Measurements from ENCODE around the gene NCOA7.

The NCOA7 gene

GRCh38 chr6:125947615-125948014, 156.9 kb downstream of the NCOA7 start:
- Histone ChIP-seq H3K27ac (ENCODE audit: low read depth, low read length, poor library complexity, severe bottlenecking) (no peak overlapping the region), H3K9me3 (ENCODE audit: low read length) (peaks cover 8% of the 10 kb centered on the region; the same call in 1 of the 2 replicates), H3K4me1 (ENCODE audit: insufficient read depth, low read length, severe bottlenecking) (no peaks in the 10 kb centered on the region), H4K20me1 (ENCODE audit: insufficient read depth, low read length) (no peaks in the 10 kb centered on the region), H3K9ac (ENCODE audit: low read length) (no peak overlapping the region), H3K4me2 (ENCODE audit: low read length) (no peak overlapping the region), H3F3A (ENCODE audit: insufficient read depth, low read length) (no peaks in the 10 kb centered on the region), H3K27me3 (ENCODE audit: insufficient read depth, low read length) (no peaks in the 10 kb centered on the region), H3K79me2 (ENCODE audit: insufficient read depth, low read length) (no peaks in the 10 kb centered on the region), H3K4me3 (ENCODE audit: low read depth, low read length, poor library complexity, severe bottlenecking) (no peak overlapping the region), H3K9me2 (ENCODE audit: low read depth, low read length) (no peaks in the 10 kb centered on the region), H2AFZ (ENCODE audit: low read length) (no peak overlapping the region), H3K36me3 (ENCODE audit: insufficient read depth, low read length) (peaks cover under 1% of the 10 kb centered on the region; the same call in 1 of the 2 replicates)
- no peak for TF ChIP-seq CTCF (IDR thresholded peaks at IDR 0.05; ENCODE audit: low read length)
- TF ChIP-seq EZH2 (IDR thresholded peaks at IDR 0.05; ENCODE audit: borderline replicate concordance, low read length) = no peak

GRCh38 chr6:125948455-125948854, 157.7 kb downstream of the NCOA7 start:
- H3K9me2 ChIP-seq (ENCODE audit: low read depth, low read length) = no peaks in the 10 kb centered on the region
- no peak overlapping the region for H2AFZ ChIP-seq (ENCODE audit: low read length)
- H3K79me2 ChIP-seq (ENCODE audit: insufficient read depth, low read length) = no peaks in the 10 kb centered on the region
- H3K4me2 ChIP-seq (ENCODE audit: low read length) = no peak overlapping the region
- peaks cover 3% of the 10 kb centered on the region; the same call in 1 of the 2 replicates for H3K36me3 ChIP-seq (ENCODE audit: insufficient read depth, low read length)
- TF ChIP-seq CTCF (IDR thresholded peaks at IDR 0.05; ENCODE audit: low read length) = no peak
- no peak for TF ChIP-seq EZH2 (IDR thresholded peaks at IDR 0.05; ENCODE audit: borderline replicate concordance, low read length)
- H3K9ac ChIP-seq (ENCODE audit: low read length) = no peak overlapping the region
- H3K9me3 ChIP-seq (ENCODE audit: low read length) = peaks cover 12% of the 10 kb centered on the region; the same call in 1 of the 2 replicates
- no peak overlapping the region for H3K27ac ChIP-seq (ENCODE audit: low read depth, low read length, poor library complexity, severe bottlenecking)
- no peak overlapping the region for H3K4me3 ChIP-seq (ENCODE audit: low read depth, low read length, poor library complexity, severe bottlenecking)
- H4K20me1 ChIP-seq (ENCODE audit: insufficient read depth, low read length) = no peaks in the 10 kb centered on the region
- no peaks in the 10 kb centered on the region for H3F3A ChIP-seq (ENCODE audit: insufficient read depth, low read length)
- H3K4me1 ChIP-seq (ENCODE audit: insufficient read depth, low read length, severe bottlenecking) = peaks cover 5% of the 10 kb centered on the region
- H3K27me3 ChIP-seq (ENCODE audit: insufficient read depth, low read length) = no peaks in the 10 kb centered on the region

GRCh38 chr6:125949069-125949468, 158.3 kb downstream of the NCOA7 start:
- H3K4me1 ChIP-seq (ENCODE audit: insufficient read depth, low read length, severe bottlenecking) = peaks cover 11% of the 10 kb centered on the region
- H3K9ac ChIP-seq (ENCODE audit: low read length) = no peak overlapping the region
- no peak overlapping the region for H3K4me2 ChIP-seq (ENCODE audit: low read length)
- H3K79me2 ChIP-seq (ENCODE audit: insufficient read depth, low read length) = no peaks in the 10 kb centered on the region
- H3K27ac ChIP-seq (ENCODE audit: low read depth, low read length, poor library complexity, severe bottlenecking) = no peak overlapping the region
- no peak overlapping the region for H2AFZ ChIP-seq (ENCODE audit: low read length)
- H4K20me1 ChIP-seq (ENCODE audit: insufficient read depth, low read length) = no peaks in the 10 kb centered on the region
- peaks cover 3% of the 10 kb centered on the region; the same call in 1 of the 2 replicates for H3K36me3 ChIP-seq (ENCODE audit: insufficient read depth, low read length)
- H3F3A ChIP-seq (ENCODE audit: insufficient read depth, low read length) = no peaks in the 10 kb centered on the region
- no peaks in the 10 kb centered on the region for H3K27me3 ChIP-seq (ENCODE audit: insufficient read depth, low read length)
- H3K9me2 ChIP-seq (ENCODE audit: low read depth, low read length) = no peaks in the 10 kb centered on the region
- H3K9me3 ChIP-seq (ENCODE audit: low read length) = peaks cover 12% of the 10 kb centered on the region; the same call in 1 of the 2 replicates
- TF ChIP-seq EZH2 (IDR thresholded peaks at IDR 0.05; ENCODE audit: borderline replicate concordance, low read length) = no peak
- no peak for TF ChIP-seq CTCF (IDR thresholded peaks at IDR 0.05; ENCODE audit: low read length)
- H3K4me3 ChIP-seq (ENCODE audit: low read depth, low read length, poor library complexity, severe bottlenecking) = no peak overlapping the region
